ENCODE measurements around the gene RAMP3. TPM values are rescaled to one million over a fixed set of nuclear protein-coding genes. Genes with fewer than 3 reads are reported as not detected.
A peak's percentile ranks its signal among the peaks of the same experiment; 100 is the strongest.
"Not testable (repeated sequence)": the region's sequence is repeated elsewhere in the genome, so short reads cannot be mapped to it uniquely, and the experiment has no call there.

RAMP3 gene
- total RNA-seq, 1 donor from 2014 or later = not detected

GRCh38 chr7:45203036-45203435, 45.4 kb downstream of the RAMP3 start:
- TF ChIP-seq CTCF (IDR thresholded peaks at IDR 0.05) = no peak
- H3K36me3 Mint-ChIP-seq (ENCODE audit: unreplicated experiment) = no peaks in the 10 kb centered on the region
- DNase-seq (ENCODE audit: extremely low spot score, unreplicated experiment) = no peak
- peaks cover 53% of the 10 kb centered on the region for H3K27me3 Mint-ChIP-seq (ENCODE audit: unreplicated experiment)
- H3K9me3 Mint-ChIP-seq (ENCODE audit: unreplicated experiment) = no peaks in the 10 kb centered on the region
- H3K4me3 Mint-ChIP-seq (ENCODE audit: unreplicated experiment) = no peak overlapping the region
- H3K4me1 Mint-ChIP-seq (ENCODE audit: unreplicated experiment) = peaks cover 7% of the 10 kb centered on the region
- no peak overlapping the region for H3K27ac Mint-ChIP-seq (ENCODE audit: unreplicated experiment)

GRCh38 chr7:45203459-45203858, 45.9 kb downstream of the RAMP3 start:
- Mint-ChIP-seq H3K4me1 (ENCODE audit: unreplicated experiment) (peaks cover 7% of the 10 kb centered on the region), H3K27me3 (ENCODE audit: unreplicated experiment) (peaks cover 58% of the 10 kb centered on the region), H3K4me3 (ENCODE audit: unreplicated experiment) (no peak overlapping the region), H3K36me3 (ENCODE audit: unreplicated experiment) (no peaks in the 10 kb centered on the region), H3K9me3 (ENCODE audit: unreplicated experiment) (no peaks in the 10 kb centered on the region), H3K27ac (ENCODE audit: unreplicated experiment) (no peak overlapping the region)
- no peak for DNase-seq (ENCODE audit: extremely low spot score, unreplicated experiment)
- TF ChIP-seq CTCF (IDR thresholded peaks at IDR 0.05) = no peak

GRCh38 chr7:45203936-45204445, 46.4 kb downstream of the RAMP3 start:
- Mint-ChIP-seq H3K27me3 (ENCODE audit: unreplicated experiment) (peaks cover 63% of the 10 kb centered on the region), H3K36me3 (ENCODE audit: unreplicated experiment) (no peaks in the 10 kb centered on the region), H3K4me3 (ENCODE audit: unreplicated experiment) (no peak overlapping the region), H3K27ac (ENCODE audit: unreplicated experiment) (peak overlapping the region; percentile 1), H3K9me3 (ENCODE audit: unreplicated experiment) (no peaks in the 10 kb centered on the region), H3K4me1 (ENCODE audit: unreplicated experiment) (peaks cover 7% of the 10 kb centered on the region)
- no peak for TF ChIP-seq CTCF (IDR thresholded peaks at IDR 0.05)
- DNase-seq (ENCODE audit: extremely low spot score, unreplicated experiment) = no peak

- H3K27me3 Mint-ChIP-seq (ENCODE audit: unreplicated experiment) = peaks cover 69% of the 10 kb centered on the region
- H3K36me3 Mint-ChIP-seq (ENCODE audit: unreplicated experiment); H3K9me3 Mint-ChIP-seq (ENCODE audit: unreplicated experiment); H3K27ac Mint-ChIP-seq (ENCODE audit: unreplicated experiment); DNase-seq (ENCODE audit: extremely low spot score, unreplicated experiment); H3K4me3 Mint-ChIP-seq (ENCODE audit: unreplicated experiment); H3K4me1 Mint-ChIP-seq (ENCODE audit: unreplicated experiment): not testable (repeated sequence)
Measured at GRCh38 chr7:45206266-45206665, 48.7 kb downstream of the RAMP3 start.

GRCh38 chr7:45209909-45210308, 52.3 kb downstream of the RAMP3 start:
- H3K9me3 Mint-ChIP-seq (ENCODE audit: unreplicated experiment); H3K36me3 Mint-ChIP-seq (ENCODE audit: unreplicated experiment); H3K4me1 Mint-ChIP-seq (ENCODE audit: unreplicated experiment); H3K4me3 Mint-ChIP-seq (ENCODE audit: unreplicated experiment); H3K27ac Mint-ChIP-seq (ENCODE audit: unreplicated experiment): not testable (repeated sequence)
- peaks cover 71% of the 10 kb centered on the region for H3K27me3 Mint-ChIP-seq (ENCODE audit: unreplicated experiment)
- peak; percentile 19 for DNase-seq (ENCODE audit: extremely low spot score, unreplicated experiment)

- no peak for TF ChIP-seq CTCF (IDR thresholded peaks at IDR 0.05)
- Mint-ChIP-seq H3K4me3 (ENCODE audit: unreplicated experiment) (no peak overlapping the region), H3K27me3 (ENCODE audit: unreplicated experiment) (peaks cover 64% of the 10 kb centered on the region)
Measured at GRCh38 chr7:45211066-45211465, 53.5 kb downstream of the RAMP3 start.

More at GRCh38 chr7:45211066-45211465, 53.5 kb downstream of the RAMP3 start:
- DNase-seq (ENCODE audit: extremely low spot score, unreplicated experiment) = peak; percentile 57
- Mint-ChIP-seq H3K9me3 (ENCODE audit: unreplicated experiment) (no peaks in the 10 kb centered on the region), H3K27ac (ENCODE audit: unreplicated experiment) (no peak overlapping the region), H3K4me1 (ENCODE audit: unreplicated experiment) (no peaks in the 10 kb centered on the region), H3K36me3 (ENCODE audit: unreplicated experiment) (no peaks in the 10 kb centered on the region)
